Vagina (tissue), 2 donors: ENCODE results near the gene TMEM178A.

Experiments used
- POLR2A ChIP-seq, 2 donors: fragments of 450-650 bp; IDR thresholded peaks; one replicate each; pipeline ENCODE4 v1.6.1; 2017; ENCODE audit warnings: antibody characterized with exemption in 2 of 2, mild to moderate bottlenecking in 2 of 2, moderate library complexity in 2 of 2
- TF ChIP-seq, protein P1 (sequence below), 3 experiments: fragments of 450-650 bp in 2 of 3; fragments of 200-600 bp in 1 of 3; sonication (generic) in 1 of 3; IDR thresholded peaks; one replicate each; pipeline ENCODE4 v1.5.1; 2017 to 2019; ENCODE audit warnings: antibody characterized with exemption in 3 of 3, mild to moderate bottlenecking in 2 of 3, moderate library complexity in 2 of 3

DNA sequence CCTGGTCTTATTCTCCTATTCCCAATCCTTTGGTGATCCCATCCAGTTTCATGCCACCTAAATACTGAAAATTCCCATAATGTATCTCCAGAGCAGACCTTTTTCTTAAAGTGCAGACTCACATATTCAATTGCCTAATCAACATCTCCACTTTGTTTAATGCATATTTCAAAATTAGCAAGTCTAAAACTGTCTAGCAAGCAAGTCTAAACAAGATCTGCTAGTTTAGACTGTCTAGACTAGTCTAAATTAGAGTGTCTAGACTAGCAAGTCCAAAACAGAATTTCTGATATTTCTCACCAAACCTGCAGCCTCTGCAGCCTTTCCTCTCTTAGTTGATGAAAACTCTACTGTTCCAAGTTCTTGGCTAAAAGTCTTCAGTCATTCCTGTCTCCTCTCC is 68.7 kb downstream of the TMEM178A start:
- TF ChIP-seq, protein P1, sequence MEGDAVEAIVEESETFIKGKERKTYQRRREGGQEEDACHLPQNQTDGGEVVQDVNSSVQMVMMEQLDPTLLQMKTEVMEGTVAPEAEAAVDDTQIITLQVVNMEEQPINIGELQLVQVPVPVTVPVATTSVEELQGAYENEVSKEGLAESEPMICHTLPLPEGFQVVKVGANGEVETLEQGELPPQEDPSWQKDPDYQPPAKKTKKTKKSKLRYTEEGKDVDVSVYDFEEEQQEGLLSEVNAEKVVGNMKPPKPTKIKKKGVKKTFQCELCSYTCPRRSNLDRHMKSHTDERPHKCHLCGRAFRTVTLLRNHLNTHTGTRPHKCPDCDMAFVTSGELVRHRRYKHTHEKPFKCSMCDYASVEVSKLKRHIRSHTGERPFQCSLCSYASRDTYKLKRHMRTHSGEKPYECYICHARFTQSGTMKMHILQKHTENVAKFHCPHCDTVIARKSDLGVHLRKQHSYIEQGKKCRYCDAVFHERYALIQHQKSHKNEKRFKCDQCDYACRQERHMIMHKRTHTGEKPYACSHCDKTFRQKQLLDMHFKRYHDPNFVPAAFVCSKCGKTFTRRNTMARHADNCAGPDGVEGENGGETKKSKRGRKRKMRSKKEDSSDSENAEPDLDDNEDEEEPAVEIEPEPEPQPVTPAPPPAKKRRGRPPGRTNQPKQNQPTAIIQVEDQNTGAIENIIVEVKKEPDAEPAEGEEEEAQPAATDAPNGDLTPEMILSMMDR (IDR thresholded peaks at IDR 0.05): no peak
- no peak for TF ChIP-seq POLR2A (IDR thresholded peaks at IDR 0.05)
